ENCODE data around the gene NTRK2. TPM values are rescaled to one million over a fixed set of nuclear protein-coding genes. Genes with fewer than 3 reads are reported as not detected.

Gene NTRK2
- total RNA-seq, 2 experiments from 2014 or later, result 0.06 TPM; not detected in 1

DNA sequence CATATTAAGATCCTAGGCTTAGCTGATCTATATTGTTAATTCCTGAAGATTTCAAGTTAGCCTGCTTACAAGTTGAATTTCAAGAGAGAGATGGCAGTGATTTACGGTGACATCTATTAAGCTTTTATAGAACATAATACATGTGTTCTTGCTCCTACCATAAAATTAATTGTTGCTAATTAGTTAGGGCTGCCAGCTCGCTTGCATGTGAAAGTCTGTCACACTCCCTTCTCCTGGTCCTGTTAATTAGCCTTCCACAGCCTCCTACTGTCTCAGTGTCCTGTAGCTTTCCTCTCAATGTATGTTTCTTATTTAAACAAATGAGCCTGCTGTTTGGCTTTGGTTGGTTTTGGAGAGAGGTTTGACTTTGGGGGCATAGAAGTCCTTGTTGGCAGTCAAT, 247.2 kb downstream of the NTRK2 start:
- CTCF ChIA-PET (ENCODE audit: unreplicated experiment), result no interaction called here
- Histone ChIP-seq H3K4me3 (ENCODE audit: low read depth, low read length, poor library complexity, severe bottlenecking) (no peak overlapping the region), H3K27ac (ENCODE audit: low read depth, low read length, poor library complexity, severe bottlenecking) (no peak overlapping the region), H3K4me1 (ENCODE audit: insufficient read depth, low read length, poor library complexity, severe bottlenecking) (no peaks in the 10 kb centered on the region), H3K36me3 (ENCODE audit: insufficient read depth, low read length) (no peaks in the 10 kb centered on the region), H3K9me2 (ENCODE audit: insufficient read depth, low read length) (no peaks in the 10 kb centered on the region), H3K9me3 (ENCODE audit: low read length) (no peaks in the 10 kb centered on the region), H3K79me2 (ENCODE audit: insufficient read depth, low read depth, low read length) (no peaks in the 10 kb centered on the region), H3K4me2 (ENCODE audit: low read length) (no peak overlapping the region), H2AFZ (ENCODE audit: low read length) (no peak overlapping the region), H4K20me1 (ENCODE audit: insufficient read depth, low read length) (no peaks in the 10 kb centered on the region)
- no TSS peak for BruUV-seq (replicated peaks)
- POLR2A ChIA-PET, result no interaction called here
- intact Hi-C loops (cut with micrococcal nuclease; ENCODE audit: unreplicated experiment), result no loop called here
- TF ChIP-seq EZH2phosphoT487 (IDR thresholded peaks at IDR 0.05; ENCODE audit: borderline replicate concordance, low read depth, low read length), result no peak
- TF ChIP-seq, protein P1, sequence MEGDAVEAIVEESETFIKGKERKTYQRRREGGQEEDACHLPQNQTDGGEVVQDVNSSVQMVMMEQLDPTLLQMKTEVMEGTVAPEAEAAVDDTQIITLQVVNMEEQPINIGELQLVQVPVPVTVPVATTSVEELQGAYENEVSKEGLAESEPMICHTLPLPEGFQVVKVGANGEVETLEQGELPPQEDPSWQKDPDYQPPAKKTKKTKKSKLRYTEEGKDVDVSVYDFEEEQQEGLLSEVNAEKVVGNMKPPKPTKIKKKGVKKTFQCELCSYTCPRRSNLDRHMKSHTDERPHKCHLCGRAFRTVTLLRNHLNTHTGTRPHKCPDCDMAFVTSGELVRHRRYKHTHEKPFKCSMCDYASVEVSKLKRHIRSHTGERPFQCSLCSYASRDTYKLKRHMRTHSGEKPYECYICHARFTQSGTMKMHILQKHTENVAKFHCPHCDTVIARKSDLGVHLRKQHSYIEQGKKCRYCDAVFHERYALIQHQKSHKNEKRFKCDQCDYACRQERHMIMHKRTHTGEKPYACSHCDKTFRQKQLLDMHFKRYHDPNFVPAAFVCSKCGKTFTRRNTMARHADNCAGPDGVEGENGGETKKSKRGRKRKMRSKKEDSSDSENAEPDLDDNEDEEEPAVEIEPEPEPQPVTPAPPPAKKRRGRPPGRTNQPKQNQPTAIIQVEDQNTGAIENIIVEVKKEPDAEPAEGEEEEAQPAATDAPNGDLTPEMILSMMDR (conservative IDR thresholded peaks at IDR 0.05; ENCODE audit: low read length), result no peak
- no peak for DNase-seq (ENCODE audit: low spot score)

DNA sequence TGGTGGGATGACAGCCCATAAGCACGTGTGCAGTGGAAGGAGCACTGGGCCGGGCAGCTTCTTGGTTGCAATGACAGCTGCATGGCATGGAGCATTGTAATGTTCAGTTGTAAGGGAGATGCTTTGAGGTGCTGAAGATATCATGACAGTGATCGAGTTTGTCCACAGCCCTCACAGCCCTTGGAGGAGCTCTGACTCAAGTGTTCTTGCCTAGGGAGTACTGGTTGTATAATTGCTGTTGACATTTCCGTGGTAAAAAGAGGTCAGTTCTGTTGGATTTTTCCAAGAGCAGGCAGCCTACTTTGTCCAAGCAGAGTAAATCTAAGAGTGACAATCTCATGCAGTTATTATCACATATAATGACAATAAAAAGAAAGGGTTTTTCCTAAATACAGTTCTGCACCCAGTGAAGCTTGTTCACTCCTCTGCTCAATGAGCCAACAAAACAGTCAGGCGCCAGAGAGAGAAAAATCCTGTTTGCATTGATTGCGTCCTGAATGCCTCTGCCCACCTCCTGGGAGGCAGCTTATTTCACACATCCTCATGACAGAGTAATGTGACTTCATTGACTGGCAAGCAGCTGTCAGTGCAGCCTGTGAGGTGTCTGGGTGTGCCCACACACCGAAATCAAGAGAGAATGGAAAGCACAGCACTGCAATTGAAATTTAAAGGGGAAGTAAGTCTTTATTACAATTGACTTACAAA, 248.0 kb downstream of the NTRK2 start:
- no peaks in the 10 kb centered on the region for H3K9me2 ChIP-seq (ENCODE audit: insufficient read depth, low read length)
- intact Hi-C loops (cut with micrococcal nuclease; ENCODE audit: unreplicated experiment), result no loop called here
- TF ChIP-seq EZH2phosphoT487 (IDR thresholded peaks at IDR 0.05; ENCODE audit: borderline replicate concordance, low read depth, low read length), result no peak
- TF ChIP-seq, protein P1 (conservative IDR thresholded peaks at IDR 0.05; ENCODE audit: low read length), result no peak
- no peaks in the 10 kb centered on the region for H3K9me3 ChIP-seq (ENCODE audit: low read length)
- no peaks in the 10 kb centered on the region for H4K20me1 ChIP-seq (ENCODE audit: insufficient read depth, low read length)
- H3K27ac ChIP-seq (ENCODE audit: low read depth, low read length, poor library complexity, severe bottlenecking), result no peak overlapping the region
- CTCF ChIA-PET (ENCODE audit: unreplicated experiment), result no interaction called here
- no peak for DNase-seq (ENCODE audit: low spot score)
- H3K4me2 ChIP-seq (ENCODE audit: low read length), result no peak overlapping the region
- no peak overlapping the region for H2AFZ ChIP-seq (ENCODE audit: low read length)
- no TSS peak for BruUV-seq (replicated peaks)
- POLR2A ChIA-PET, result no interaction called here
- H3K4me3 ChIP-seq (ENCODE audit: low read depth, low read length, poor library complexity, severe bottlenecking), result no peak overlapping the region
- no peaks in the 10 kb centered on the region for H3K4me1 ChIP-seq (ENCODE audit: insufficient read depth, low read length, poor library complexity, severe bottlenecking)
- no peaks in the 10 kb centered on the region for H3K36me3 ChIP-seq (ENCODE audit: insufficient read depth, low read length)
- no peaks in the 10 kb centered on the region for H3K79me2 ChIP-seq (ENCODE audit: insufficient read depth, low read depth, low read length)

DNA sequence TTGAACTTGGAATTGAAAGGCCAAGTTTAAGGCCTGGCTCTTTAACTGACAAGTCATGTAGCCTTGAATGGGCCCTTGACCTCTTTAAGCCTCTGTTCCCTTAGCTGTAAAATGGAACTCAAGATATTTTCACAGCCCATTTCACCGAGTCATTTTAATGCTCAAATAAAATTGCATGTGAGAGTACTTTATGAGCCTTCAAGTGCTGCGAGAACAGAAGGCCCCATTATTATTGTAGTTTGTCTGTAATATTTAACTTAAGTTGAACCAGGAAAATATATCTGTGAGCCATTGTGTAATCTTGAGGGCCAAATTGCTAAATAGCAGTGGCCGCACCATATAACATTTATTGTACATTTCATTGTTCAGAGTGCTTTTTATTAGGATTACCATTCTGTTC, 249.9 kb downstream of the NTRK2 start:
- TF ChIP-seq, protein P1 (conservative IDR thresholded peaks at IDR 0.05; ENCODE audit: low read length), result no peak
- TF ChIP-seq EZH2phosphoT487 (IDR thresholded peaks at IDR 0.05; ENCODE audit: borderline replicate concordance, low read depth, low read length), result no peak
- no peak overlapping the region for H3K4me3 ChIP-seq (ENCODE audit: low read depth, low read length, poor library complexity, severe bottlenecking)
- H3K27ac ChIP-seq (ENCODE audit: low read depth, low read length, poor library complexity, severe bottlenecking), result no peak overlapping the region
- no peaks in the 10 kb centered on the region for H3K4me1 ChIP-seq (ENCODE audit: insufficient read depth, low read length, poor library complexity, severe bottlenecking)
- H4K20me1 ChIP-seq (ENCODE audit: insufficient read depth, low read length), result no peaks in the 10 kb centered on the region
- intact Hi-C loops (cut with micrococcal nuclease; ENCODE audit: unreplicated experiment), result no loop called here
- no peaks in the 10 kb centered on the region for H3K9me3 ChIP-seq (ENCODE audit: low read length)
- no peaks in the 10 kb centered on the region for H3K9me2 ChIP-seq (ENCODE audit: insufficient read depth, low read length)
- no TSS peak for BruUV-seq (replicated peaks)
- POLR2A ChIA-PET, result no interaction called here
- H3K36me3 ChIP-seq (ENCODE audit: insufficient read depth, low read length), result no peaks in the 10 kb centered on the region
- H3K79me2 ChIP-seq (ENCODE audit: insufficient read depth, low read depth, low read length), result no peaks in the 10 kb centered on the region
- DNase-seq (ENCODE audit: low spot score), result no peak
- CTCF ChIA-PET (ENCODE audit: unreplicated experiment), result no interaction called here
- H2AFZ ChIP-seq (ENCODE audit: low read length), result no peak overlapping the region
- no peak overlapping the region for H3K4me2 ChIP-seq (ENCODE audit: low read length)

Data from OCI-LY7 (cell line).